LNCAP (cell line): ENCODE measurements around the gene METAP1D.

Experiments used
- CTCF ChIP-seq: fragments of 450-650 bp; IDR thresholded peaks from 2 replicates; pipeline ENCODE4 v1.5.1; 2017; ENCODE audit warnings: mild to moderate bottlenecking

METAP1D gene

GRCh38 chr2:172089633-172090032 is 89.9 kb downstream of the METAP1D start:
- TF ChIP-seq CTCF: no peak

- no peak for TF ChIP-seq CTCF
Observed at GRCh38 chr2:172090044-172090961, 90.5 kb downstream of the METAP1D start.

DNA sequence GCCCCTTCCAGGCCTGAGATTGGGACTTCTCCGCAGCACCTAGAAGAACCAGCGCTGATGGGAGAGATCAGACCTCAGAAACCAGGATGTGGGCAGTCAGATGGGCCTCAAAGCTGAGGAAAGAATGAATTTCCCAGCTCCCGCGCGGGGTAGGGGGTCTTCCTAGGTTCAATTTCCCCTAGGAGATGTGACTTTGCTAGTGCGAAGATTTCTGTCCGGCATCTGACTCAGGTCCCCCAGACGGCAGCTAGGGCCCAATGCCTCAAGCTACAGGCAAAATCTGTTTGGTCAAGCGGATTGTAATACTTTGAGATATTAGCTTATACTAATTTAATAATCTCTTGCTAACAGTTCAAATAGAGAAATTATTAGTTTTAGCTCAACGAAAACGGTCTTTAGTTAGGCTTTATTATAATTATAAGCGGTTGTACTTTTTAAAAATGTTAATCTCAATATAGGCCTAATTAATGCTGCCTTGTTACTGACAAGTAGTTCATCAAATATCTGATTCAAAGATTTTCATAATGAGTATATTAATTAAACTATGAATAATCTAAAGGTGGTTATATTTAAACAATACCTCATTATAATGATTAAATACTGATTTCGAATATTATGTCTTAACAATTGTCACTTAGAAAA is 91.4 kb downstream of the METAP1D start:
- TF ChIP-seq CTCF: no peak

DNA sequence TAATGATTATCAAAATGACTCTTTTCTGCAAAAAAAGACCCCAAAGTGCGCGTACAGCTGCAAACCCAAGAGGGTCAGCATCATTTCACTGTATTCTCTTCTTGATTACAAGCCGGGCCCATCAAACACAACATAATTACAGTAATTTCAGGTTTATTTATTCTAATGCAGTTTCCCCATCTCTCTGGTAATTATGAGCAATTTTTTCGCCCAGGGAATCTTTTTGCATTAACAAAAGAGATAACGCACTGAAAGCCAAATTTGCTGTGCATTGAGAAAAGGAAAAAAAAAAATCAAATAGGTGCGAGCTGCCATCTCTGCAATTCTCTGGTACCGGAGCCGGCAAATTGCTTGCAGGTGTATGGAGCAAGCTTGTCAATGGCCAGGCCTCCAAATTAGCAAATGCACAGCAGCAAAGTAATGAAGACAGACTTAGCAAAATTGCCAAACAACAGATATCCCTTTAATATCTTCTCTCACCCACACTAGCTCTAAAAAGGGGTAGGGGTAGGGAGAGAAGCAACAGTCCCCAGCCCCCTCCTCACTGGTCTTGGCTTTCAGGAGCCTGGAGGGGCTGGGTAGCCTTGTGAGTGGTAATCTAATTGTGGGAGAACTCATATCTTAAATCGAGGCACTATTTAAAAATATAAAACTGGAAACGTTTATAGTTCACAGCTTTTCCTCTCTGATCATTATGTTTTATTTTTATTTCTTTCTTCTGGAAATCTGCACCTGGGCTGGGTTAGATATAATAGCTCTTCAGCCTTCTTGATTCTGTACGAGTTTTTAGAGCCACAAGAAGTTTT is 92.2 kb downstream of the METAP1D start:
- no peak for TF ChIP-seq CTCF

GRCh38 chr2:172092716-172093415 is 93.1 kb downstream of the METAP1D start:
- no peak for TF ChIP-seq CTCF

DNA sequence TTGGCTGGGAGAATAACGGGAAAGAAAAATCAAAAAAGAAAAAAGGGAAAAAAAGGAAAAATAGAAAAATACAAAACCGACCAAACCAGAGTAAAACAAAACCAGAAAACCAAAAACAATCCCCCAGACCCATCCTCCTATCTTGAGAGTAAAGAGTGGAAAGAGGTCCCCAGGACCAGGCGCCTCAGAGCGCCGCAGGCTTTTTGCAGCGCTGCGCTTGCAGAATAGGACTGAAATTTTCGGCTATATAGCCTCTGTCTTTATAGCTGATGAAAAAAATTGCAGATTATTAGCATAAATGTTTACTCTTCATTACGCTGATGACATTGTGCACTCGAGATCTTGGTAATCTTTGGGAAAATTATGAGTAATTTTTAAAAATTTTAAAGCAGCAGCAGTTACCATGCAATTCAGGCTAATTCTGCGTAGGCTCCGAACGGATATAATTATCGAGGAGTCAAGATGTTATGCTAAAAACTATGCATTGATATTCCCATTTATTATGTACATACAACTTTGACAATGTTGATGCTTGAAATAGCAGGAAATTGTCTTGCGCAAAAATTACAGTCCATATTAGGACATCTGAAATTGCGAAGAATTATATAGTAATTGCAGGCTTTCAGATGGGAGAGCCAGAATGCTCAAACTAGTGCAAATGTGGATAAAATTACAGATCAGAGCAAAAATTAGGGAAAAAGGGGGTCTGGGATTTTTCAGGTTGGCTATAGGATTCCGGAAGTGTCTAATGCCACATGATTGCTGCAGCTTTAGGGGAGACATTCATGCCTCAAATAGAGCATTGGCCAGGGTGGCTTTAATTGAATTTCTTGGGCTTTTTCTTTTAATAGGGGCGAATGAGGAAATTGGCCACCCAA is 93.9 kb downstream of the METAP1D start:
- no peak for TF ChIP-seq CTCF
